ACC112 (cell line): ENCODE results near the gene PRKAG2.
"Not testable (repeated sequence)": the region's sequence is repeated elsewhere in the genome, so short reads cannot be mapped to it uniquely, and the experiment has no call there.

Experiments used
- H2AFZ ChIP-seq: fragments of 200-600 bp; sonication (generic); one replicate; pipeline ENCODE4 v1.6.0; 2017; ENCODE audit warnings: antibody characterized with exemption, low read length; ENCODE audit not compliant: unreplicated experiment
- H3K27ac ChIP-seq: fragments of 200-600 bp; sonication (generic); 2 replicates; pipeline ENCODE4 v1.5.1; 2014; ENCODE audit warnings: low read depth, mild to moderate bottlenecking, antibody characterized with exemption, low read length, moderate library complexity
- H3K27me3 ChIP-seq: fragments of 200-600 bp; sonication (generic); 2 replicates; pipeline ENCODE4 v1.6.1; 2014; ENCODE audit warnings: mild to moderate bottlenecking, antibody characterized with exemption, low read length, moderate library complexity, mixed read lengths; ENCODE audit not compliant: insufficient read depth
- H3K36me3 ChIP-seq: fragments of 200-600 bp; sonication (generic); 2 replicates; pipeline ENCODE4 v1.6.1; 2016; ENCODE audit warnings: mild to moderate bottlenecking, antibody characterized with exemption, low read length, moderate library complexity, mixed read lengths; ENCODE audit not compliant: insufficient read depth
- H3K4me1 ChIP-seq: fragments of 200-600 bp; sonication (generic); one replicate; pipeline ENCODE4 v1.6.1; 2016; ENCODE audit warnings: low read length, mixed read lengths; ENCODE audit not compliant: insufficient read depth, unreplicated experiment, control insufficient read depth
- H3K4me3 ChIP-seq: fragments of 200-600 bp; sonication (generic); 2 replicates; pipeline ENCODE4 v1.5.1; 2014; ENCODE audit warnings: mild to moderate bottlenecking, low read depth, low read length
- H3K79me2 ChIP-seq: fragments of 200-600 bp; sonication (generic); one replicate; pipeline ENCODE4 v1.6.0; 2016; ENCODE audit warnings: low read length; ENCODE audit not compliant: control insufficient read depth, unreplicated experiment, insufficient read depth

The PRKAG2 gene

DNA sequence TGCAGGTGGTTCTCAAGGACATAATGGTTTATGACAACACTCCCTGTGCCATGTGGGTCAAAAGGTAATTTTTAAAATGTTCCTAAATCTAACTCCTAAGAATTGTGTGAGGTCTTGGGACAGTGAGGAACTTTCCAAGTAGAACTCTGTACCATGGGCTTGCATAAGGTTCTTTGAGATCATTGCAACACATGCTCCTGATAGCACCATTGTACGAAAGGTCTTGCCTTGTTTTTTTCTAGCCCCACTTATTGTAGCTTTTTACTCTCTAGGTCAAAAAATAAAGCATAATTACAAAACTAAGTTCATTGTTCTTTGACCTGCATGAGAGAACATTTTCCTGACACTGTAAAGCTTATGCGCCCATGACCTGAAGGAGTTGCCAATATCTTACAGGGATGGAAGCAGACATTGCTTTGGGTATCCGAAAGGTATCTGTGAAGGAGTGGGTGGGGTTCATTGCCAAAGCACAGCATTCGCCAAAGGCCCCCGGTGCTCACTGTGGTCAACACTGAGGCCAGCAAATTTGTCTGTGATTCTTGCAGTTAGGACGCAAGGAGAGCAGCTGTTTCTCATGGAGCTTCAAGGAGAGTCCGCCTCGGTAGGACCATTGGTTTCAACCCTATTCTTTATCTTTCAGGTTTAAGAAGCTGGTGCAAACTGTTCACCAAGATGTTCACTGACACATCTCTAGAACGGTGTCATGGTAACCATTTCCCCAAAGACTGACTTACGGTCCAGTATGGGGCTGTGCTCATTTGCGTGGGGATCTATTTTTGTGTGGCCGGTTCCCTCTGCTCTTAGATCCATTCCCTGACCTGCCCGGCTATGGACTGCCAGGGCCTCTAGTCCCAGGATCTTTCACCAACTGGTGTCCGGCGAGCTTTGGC is 7.6 kb upstream of the PRKAG2 start:
- no peak overlapping the region for H3K27ac ChIP-seq
- no peak overlapping the region for H2AFZ ChIP-seq
- H3K36me3 ChIP-seq: no peaks in the 10 kb centered on the region
- no peaks in the 10 kb centered on the region for H3K4me1 ChIP-seq
- no peak overlapping the region for H3K4me3 ChIP-seq
- H3K27me3 ChIP-seq: peaks cover 77% of the 10 kb centered on the region
- no peaks in the 10 kb centered on the region for H3K79me2 ChIP-seq

GRCh38 chr7:151883857-151884256 is 6.9 kb upstream of the PRKAG2 start:
- Histone ChIP-seq H3K4me1 (no peaks in the 10 kb centered on the region), H3K27me3 (peaks cover 79% of the 10 kb centered on the region), H2AFZ (no peak overlapping the region), H3K36me3 (no peaks in the 10 kb centered on the region), H3K4me3 (no peak overlapping the region), H3K27ac (no peak overlapping the region), H3K79me2 (no peaks in the 10 kb centered on the region)

DNA sequence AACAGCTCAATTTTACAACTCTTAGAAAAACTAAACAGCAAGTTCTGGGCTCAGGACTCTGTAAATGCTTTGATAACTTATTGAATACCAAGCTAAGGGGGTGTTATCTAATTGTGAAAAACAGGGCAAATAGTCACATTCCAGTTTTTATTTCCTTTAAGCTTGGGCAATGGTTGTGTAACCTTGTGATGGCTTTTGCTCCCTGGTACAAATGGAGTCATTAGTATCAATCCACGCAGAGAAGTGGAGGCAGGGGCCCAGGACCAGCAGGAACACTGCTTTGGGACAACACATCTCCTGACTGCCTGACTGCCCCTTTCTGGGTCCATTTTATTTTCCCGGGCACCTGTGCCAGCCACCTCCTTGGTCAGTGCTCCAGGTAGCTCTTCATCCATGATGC is 5.8 kb upstream of the PRKAG2 start:
- no peaks in the 10 kb centered on the region for H3K36me3 ChIP-seq
- H3K79me2 ChIP-seq: no peaks in the 10 kb centered on the region
- no peak overlapping the region for H3K4me3 ChIP-seq
- H2AFZ ChIP-seq: no peak overlapping the region
- no peak overlapping the region for H3K27ac ChIP-seq
- H3K27me3 ChIP-seq: peaks cover 79% of the 10 kb centered on the region
- H3K4me1 ChIP-seq: no peaks in the 10 kb centered on the region

DNA sequence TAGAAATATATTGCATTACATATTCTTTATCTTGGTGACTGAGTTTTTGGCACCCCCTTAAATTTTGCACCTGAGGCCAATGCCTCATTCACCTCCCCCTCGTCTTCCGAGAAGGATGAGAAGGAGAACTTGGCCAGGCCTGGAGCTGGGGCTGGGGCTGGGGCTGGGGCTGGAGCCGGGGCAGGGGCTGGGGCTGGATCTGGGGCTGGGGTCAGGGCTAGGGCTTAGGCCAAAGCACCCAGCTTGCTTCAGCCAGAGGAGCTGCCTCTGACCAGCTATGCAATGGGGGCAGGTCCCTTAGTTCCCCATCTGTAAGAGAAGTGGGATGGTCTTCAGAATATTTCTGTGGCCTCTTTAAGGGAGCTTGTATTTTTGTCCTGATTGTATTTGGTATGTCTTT is 3.8 kb upstream of the PRKAG2 start:
- H3K4me3 ChIP-seq: no peak overlapping the region
- H3K27ac ChIP-seq: no peak overlapping the region
- H3K27me3 ChIP-seq: peaks cover 78% of the 10 kb centered on the region
- no peaks in the 10 kb centered on the region for H3K36me3 ChIP-seq
- no peak overlapping the region for H2AFZ ChIP-seq
- H3K4me1 ChIP-seq: no peaks in the 10 kb centered on the region
- H3K79me2 ChIP-seq: no peaks in the 10 kb centered on the region

DNA sequence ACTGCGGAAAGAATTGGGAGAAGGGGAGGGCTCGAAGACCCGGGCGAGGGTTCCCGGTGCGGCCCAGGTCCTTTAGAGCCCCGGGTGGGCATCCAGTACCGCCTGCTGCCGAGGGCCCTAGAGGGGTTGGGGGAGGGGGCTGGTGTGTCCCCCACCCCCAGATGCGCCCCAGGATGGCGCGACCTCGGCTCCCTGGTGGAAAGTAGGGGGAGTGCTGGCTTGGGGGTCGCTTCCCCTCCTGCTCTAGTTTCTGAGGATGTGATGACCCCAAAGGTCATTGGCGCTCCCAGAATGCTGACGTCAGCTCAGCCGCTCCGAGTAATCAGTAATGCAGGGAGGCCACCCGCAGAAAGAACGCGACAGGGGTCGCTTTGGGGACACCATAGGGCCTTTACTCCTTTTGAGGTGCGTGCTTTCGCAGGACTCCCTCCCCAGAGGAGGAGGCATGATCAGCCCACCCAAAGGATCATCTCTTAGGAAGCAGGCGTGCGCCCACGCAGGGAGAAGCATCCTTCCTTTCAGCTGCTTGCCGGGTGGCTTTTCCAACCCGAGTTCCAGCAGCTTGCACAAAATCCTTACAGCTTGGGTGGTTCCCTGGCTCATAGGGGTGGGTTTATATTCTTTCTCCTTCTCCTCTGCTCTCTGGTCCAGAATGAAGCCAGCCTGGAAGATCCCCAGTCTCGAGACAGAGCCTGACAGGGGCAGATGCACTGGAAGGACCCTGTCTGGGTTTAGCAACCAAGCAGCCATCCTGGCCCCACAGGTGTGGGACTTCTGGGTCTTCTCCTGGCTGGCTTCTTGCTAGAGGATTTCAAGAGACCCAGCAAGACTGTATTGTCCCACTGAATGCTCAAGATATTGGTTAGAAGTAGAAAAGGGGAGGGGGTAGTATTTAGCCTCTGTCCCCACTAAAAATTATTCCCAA is 1.3 kb upstream of the PRKAG2 start:
- H3K36me3 ChIP-seq: no peaks in the 10 kb centered on the region
- no peak overlapping the region for H2AFZ ChIP-seq
- peak overlapping the region; percentile 84 for H3K4me3 ChIP-seq
- H3K4me1 ChIP-seq: peaks cover 6% of the 10 kb centered on the region
- peaks cover 57% of the 10 kb centered on the region for H3K27me3 ChIP-seq
- no peaks in the 10 kb centered on the region for H3K79me2 ChIP-seq
- no peak overlapping the region for H3K27ac ChIP-seq

GRCh38 chr7:151875942-151876898 is 695 bp downstream of the PRKAG2 start:
- Histone ChIP-seq H3K4me1 (peaks cover 6% of the 10 kb centered on the region), H3K27me3 (peaks cover 47% of the 10 kb centered on the region), H3K27ac (no peak overlapping the region), H2AFZ (peak overlapping the region; percentile 69), H3K4me3 (peak overlapping the region; percentile 84), H3K36me3 (no peaks in the 10 kb centered on the region), H3K79me2 (no peaks in the 10 kb centered on the region)

DNA sequence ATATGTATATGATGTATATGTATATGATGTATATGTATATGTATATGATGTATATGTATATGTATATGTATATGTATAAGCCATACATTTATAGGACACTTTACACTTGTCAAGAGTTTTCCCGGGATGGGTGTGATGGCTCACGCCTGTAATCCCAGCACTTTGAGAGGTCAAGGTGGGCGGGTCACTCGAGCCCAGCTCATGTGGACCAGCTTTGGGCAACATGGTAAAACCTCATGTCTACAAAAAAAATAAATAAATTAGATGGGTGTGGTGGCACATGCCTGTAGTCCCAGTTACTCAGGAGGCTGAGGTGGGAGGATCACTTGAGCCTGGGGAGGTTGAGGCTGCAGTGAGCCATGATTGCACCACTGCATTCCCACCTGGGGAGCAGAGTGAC is 2.4 kb downstream of the PRKAG2 start:
- H3K79me2 ChIP-seq, H3K4me1 ChIP-seq, H2AFZ ChIP-seq, H3K36me3 ChIP-seq, H3K27ac ChIP-seq: not testable (repeated sequence)
- H3K27me3 ChIP-seq: peaks cover 38% of the 10 kb centered on the region
- H3K4me3 ChIP-seq: peak overlapping the region; percentile 84; the same call in 1 of the 2 replicates

DNA sequence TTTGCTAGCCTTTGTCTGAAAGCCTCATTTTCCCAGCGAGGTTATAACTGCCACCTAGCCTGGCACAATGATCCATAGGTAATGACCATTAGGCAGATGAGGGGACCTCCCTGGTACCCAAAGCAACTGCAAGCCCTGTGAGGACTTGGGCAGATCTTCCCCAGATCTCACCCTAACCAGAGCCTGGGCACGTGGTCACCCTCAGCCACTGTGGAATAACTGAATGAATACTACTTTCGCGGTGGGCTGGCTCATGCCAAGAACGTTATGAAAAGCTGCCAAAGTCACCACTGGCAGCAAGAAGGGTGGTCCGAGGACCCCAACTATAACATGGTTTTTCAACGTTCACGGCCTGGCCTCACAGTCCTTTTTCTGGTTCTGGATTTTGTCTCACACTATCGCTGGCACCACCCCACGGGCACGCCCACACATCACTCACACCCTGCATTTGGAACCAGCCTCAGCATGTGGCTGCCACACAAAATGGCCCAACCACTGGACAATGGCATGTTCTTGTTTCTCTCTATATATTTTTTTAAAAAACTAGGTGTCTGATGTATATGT is 3.4 kb downstream of the PRKAG2 start:
- no peak overlapping the region for H3K27ac ChIP-seq

GRCh38 chr7:151872531-151873401 is 4.1 kb downstream of the PRKAG2 start:
- H2AFZ ChIP-seq: no peak overlapping the region

More for the DNA sequence above, 3.4 kb downstream of the PRKAG2 start:
- Histone ChIP-seq H2AFZ (no peak overlapping the region), H3K36me3 (no peaks in the 10 kb centered on the region), H3K4me1 (peaks cover 6% of the 10 kb centered on the region), H3K79me2 (no peaks in the 10 kb centered on the region), H3K4me3 (no peak overlapping the region), H3K27me3 (peaks cover 33% of the 10 kb centered on the region)

More at GRCh38 chr7:151872531-151873401, 4.1 kb downstream of the PRKAG2 start:
- Histone ChIP-seq H3K27me3 (peaks cover 30% of the 10 kb centered on the region), H3K79me2 (no peaks in the 10 kb centered on the region), H3K36me3 (no peaks in the 10 kb centered on the region), H3K27ac (no peak overlapping the region), H3K4me3 (no peak overlapping the region), H3K4me1 (peaks cover 6% of the 10 kb centered on the region)
